CD4-positive, alpha-beta T cell treated with Interleukin-6 for 4 hours (primary cell): ENCODE results near the gene ACTBL2.

Experiments used
- DNase-seq: peaks from one replicate; pipeline ENCODE4 v3.0.0-alpha.2; 2020; ENCODE audit warnings: mixed read lengths

Gene ACTBL2

DNA sequence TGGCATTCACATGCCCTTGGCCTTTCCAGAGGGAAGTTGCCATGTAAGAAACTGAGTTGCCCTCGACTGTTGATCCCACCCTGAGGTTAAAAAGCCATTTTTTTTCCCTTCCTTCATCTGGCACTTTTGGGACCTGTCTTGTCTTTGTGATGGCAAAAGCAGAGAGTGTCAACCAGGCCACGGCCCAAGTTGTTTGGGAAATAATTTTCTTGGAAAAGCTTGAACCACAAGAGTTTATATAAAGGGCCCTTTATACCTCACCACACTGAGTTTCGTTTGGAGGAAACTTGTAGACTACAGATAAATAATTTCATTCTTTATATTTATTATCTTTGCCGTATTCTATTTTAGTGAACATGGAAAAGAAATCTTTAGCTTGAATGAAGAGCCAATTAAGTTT, 34.3 kb downstream of the ACTBL2 start:
- DNase-seq: no peak

DNA sequence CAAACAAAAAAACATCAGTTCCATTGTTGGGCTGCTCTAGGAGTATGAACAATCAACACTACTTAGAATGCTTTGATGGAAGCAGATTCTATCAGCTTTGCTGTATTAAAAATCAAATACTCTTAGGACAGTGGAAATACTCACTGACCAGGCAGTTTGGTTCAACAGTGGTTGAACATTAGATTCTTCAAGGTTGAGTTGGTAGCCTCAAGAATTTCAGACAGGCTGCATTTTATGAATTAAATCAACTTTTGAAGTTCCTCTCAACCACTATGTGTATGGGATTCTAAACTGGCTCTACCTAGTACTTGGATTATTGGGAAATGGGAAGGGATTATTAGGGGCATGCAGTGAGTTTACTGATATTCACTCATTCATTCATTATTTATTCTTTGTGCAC, 35.0 kb downstream of the ACTBL2 start:
- DNase-seq: no peak

DNA sequence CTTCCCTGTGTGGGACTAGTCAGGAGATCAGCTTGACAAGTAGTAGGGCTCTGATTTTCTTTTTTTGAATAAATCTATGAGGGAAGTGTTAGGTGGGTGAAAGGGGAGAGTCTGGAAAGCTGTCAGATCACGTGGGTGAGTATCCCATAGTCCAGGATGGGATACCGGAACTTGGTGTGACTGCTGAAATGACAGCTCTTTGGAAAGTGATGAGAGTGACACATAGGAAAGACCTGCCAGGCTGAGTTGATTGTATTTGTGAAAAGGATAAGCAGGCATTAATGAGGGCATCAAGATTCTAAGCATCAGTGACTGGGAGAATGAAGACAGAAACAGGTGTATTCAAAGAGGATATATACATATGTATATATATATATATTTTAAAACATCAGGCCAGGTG, 35.6 kb downstream of the ACTBL2 start:
- no peak for DNase-seq

DNA sequence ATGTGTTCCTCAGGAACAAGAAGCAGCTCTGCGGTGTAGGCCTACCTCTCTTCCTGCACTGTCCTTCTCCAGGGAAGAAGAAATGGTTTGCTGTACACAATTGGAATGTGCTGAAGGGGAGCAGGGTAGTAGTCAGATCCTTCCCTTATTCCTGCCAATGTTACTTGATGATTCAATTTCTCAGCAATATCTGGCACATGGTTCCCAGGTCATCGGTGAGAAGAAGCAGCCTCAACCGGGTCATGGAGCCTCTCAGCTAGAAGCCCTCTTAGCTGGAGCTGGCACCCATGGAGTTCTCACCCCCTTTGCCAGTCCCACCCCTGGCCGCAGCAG, 36.9 kb downstream of the ACTBL2 start:
- no peak for DNase-seq

DNA sequence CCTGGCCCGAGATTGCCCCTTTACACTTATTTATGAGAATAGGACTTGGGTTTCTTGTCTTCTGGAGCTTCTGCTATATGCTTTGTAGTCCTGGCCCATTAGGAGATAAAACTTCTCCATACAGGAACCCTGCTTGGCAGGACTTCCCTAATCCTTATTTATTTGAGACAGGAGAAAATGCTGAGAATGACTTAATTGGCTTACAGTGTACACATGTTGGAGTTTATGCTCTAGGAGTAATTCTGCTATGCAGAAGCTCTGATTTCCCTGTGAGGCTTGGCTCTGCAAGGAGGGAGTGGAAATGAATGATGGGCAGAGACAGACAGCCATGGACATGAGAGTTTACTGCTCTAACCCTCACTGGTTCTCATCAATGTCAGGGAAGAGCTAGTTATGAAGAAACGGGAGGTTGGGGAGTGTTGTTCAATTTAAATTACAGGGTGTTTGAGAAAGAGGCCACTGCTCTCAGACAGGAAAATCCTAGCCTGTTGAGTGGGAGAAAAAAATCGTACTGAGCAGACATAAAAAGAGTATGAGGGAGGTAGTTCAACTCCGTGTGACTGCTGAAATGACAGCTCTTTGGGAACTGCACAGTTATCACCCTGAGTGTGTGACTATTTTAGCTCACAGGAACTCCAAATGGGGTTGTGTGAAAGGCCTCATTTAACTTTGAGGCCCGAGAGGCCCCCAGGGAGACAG, 37.5 kb downstream of the ACTBL2 start:
- DNase-seq: no peak

DNA sequence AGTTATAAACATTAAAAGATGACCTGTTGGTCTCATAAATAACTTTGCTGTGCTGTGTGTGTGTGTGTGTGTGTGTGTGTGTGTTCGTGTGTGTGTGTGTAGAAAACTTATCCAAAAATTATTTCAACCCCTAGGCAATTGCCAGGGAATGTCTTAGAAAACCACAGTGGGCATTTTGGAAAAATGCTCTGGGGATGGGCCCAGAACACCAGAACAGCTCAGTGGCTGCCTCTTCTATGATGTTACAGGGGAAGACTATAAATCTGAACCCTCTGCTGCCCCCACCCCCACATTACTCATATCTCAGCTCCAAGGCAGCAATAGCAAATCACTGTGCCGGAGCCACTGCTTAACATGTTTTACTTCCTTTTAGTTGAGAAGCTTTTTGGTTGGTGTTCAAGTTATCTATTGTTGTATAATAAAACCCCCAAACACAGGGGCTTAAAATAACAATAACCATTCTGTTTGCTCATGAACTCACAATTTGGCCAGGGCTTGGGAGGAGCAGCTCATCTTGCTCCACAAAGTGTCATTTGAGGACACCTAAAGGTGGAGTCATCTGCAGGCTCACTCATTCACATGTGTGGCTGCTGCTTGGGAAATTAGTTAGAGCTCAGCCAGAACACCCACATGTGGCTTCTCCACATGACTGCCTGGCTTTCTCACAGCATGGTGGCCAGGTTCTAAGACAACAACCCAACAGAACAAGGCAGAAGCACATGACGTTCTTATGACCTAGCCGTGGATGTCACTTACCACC, 40.4 kb downstream of the ACTBL2 start:
- DNase-seq: no peak

DNA sequence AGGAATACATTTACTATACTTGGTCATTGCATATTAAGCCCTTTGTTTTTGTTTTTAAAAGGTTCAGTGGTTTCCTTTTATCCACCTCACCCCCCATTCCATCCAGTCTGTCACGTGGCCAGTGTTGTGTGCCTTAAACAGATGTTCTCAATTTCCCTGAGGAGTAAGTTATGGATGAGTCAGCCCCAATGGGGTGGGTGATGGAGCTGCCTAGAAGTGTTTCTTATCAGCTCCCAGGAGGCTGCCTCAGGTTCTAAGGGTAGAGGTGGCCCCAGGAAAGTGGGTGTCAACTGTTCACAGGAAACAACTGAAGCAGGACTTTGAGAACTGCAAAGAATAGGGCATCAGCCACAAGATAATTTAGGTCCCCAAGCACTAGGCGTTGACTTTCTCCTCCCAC, 41.1 kb downstream of the ACTBL2 start:
- DNase-seq: no peak

DNA sequence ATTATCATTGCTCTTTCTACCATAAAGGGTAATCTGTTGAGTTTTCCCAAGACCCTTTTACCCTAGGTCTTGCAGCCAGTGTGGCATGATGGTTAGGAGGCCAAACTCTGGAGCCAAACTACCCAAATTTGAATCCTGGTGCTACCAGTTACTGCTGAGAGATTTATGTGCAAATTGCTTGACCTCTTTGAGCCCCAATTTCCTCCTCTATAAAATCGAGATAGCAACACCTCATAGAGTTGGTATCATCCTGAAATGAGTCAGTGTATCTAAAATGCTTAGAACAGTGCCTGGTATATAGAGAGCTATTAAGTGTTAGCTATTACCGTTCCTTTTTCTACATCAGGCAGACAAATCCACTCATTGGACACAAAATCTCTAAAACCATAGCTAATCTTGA, 43.0 kb downstream of the ACTBL2 start:
- DNase-seq: no peak

DNA sequence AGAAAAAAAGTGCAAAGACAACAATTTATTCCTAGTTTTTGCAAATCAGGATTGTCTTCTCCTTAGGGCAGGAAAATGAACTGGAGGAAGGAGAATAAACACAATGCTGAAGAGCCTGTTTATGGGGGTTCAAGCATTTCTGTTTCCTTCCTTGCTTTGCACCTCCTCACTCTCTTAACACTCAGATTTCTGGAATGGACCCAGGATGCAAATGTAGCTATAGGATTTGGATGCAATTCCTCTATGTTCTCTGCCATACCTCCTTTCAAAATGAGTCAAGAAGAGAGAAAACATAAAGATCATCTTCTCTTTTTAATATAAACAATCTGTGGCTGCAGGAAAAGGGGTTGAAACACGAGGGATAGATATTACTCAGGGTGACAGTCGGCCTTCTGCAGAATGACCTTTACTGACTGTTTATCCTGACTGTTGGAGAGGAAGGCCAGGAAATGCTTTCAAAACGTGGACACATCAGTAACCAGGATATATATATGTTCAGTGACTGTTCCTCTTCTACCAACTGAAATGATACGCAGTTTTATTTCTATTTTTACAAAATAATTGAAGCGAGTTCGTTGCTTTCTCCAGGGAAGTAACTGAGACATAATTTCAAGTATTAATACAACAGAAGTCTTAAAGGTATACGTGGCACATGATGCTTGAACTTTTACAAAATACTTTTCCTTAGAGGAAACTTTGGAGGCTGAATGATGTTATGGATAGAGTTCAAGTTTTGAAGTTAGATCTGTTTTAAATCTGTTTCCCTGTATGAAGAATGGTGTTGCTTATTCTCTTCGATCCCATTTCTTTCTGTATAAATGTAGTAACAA, 44.4 kb downstream of the ACTBL2 start:
- DNase-seq: no peak

DNA sequence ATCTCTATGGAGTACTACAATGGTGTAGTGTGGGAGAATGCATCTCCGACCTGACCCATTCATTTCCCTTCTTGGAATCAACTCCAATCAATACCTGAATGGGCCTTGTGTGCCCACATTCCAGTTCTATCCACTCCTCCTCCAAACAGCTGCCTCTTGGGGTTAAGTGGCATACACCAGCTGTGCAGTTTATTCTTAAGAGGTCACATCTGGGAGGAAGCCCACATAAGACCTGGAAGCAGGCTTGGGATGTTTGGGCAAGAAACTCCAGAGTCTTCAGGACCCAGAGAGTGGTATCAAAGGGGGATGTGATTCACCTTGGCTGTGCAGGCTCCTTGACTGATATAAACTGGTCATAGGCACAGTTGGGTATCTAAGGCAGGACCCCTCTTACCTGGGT, 46.0 kb downstream of the ACTBL2 start:
- DNase-seq: no peak

DNA sequence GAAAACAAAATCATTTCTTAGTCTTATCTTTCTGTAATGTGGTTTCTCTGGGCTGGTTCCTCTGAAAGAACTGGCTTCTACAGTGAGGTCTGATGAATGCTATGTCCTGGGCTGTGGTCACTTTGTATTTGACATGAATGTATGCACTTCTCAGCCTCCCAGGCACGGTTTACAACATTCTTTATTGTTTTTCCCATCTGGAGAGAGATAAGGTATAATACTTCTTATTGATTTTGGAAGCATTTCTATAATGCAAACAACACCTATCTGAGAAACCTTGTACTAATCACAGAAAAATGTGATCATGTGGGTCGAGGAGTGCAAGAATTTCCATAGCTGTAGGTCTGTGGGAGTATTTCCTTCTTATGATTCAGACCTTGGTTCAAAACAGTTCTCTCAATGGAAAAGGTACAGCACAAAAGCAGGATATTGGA, 46.9 kb downstream of the ACTBL2 start:
- DNase-seq: no peak

DNA sequence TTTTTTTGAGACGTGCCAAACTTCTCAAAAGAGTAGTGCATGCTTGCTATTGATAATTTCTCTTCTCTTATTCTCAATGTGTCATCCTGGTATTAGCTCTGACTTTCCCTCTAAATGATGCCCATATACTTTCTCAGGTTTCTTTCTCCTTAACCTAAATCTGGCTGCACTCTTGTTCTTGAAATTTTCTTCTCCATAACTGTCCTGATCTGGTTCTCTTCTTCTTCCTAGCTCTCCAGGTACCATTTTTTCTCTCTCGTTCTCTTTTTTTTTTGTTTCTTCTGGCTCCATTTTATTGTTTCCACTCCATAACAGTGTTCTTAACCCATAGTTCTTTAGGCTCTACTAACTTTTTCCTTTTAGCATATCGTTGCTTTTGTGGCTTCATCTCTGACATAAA, 47.9 kb downstream of the ACTBL2 start:
- DNase-seq: no peak

DNA sequence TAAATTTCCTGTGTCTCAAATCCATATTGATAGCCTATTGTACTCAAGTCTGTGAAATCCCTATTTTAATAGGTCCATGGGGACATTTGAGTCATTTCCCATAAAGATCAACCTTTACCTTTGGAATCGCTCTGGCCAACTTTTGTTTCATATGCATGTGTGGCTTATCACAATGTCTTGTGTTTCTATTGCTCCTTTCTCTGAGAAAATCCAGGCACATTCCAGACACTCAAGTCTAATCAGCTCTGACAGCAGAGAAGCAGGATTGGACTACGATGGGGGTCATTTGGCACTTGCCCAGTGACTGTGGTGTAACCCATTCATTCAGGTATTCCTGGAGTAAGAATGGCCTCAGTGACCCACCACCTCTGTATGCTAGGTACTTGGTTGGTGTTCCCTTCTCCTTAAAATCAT, 48.4 kb downstream of the ACTBL2 start:
- no peak for DNase-seq

DNA sequence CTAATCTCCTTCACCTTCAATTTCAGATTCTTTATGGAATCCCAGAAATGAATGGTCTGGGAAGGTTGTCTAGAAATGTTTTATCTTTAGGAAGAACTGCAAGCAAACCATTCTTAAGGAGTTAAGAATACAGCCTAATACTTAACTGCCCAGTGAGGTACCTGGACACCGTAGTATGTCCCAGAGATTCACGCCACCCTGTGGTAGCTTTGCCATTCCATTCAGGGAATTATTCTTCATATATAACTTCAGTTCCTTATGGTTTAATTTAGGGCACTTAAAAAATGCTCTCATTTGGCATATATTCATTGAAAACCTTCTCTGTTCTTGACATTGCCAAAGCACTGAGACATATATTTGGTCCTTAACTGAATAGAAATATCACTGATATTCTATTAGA, 49.7 kb downstream of the ACTBL2 start:
- no peak for DNase-seq

DNA sequence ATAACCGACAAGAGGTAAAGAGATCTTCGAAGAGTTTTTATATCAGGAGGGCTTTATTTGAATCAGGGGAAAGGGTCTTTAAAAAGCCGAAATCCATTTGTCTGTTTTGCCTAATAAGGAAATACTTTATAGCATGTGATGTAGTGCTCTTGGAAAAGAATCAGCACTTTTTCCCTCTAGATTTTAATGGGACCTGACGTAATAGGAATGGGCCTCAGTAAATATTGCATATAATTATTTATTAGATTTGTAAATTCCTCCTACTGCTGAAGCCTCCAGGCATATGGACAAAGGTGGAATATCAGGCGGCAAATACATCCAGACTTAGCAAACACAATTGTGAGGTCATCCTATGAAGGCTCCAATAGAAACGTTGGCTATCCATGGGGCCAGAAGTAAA, 50.9 kb downstream of the ACTBL2 start:
- no peak for DNase-seq
